Activated CD8-positive, alpha-beta memory T cell treated with anti-CD3 and anti-CD28 coated beads, Interleukin-2, amount 50 U/mL, for 48 hours (primary cell): ENCODE results near the gene C5orf15.
A peak's percentile ranks its signal among the peaks of the same experiment; 100 is the strongest.
"Not testable (repeated sequence)": the region's sequence is repeated elsewhere in the genome, so short reads cannot be mapped to it uniquely, and the experiment has no call there.

Experiments used
- DNase-seq: peaks from one replicate; pipeline ENCODE4 v3.0.0-alpha.2; 2020

C5orf15 gene

DNA sequence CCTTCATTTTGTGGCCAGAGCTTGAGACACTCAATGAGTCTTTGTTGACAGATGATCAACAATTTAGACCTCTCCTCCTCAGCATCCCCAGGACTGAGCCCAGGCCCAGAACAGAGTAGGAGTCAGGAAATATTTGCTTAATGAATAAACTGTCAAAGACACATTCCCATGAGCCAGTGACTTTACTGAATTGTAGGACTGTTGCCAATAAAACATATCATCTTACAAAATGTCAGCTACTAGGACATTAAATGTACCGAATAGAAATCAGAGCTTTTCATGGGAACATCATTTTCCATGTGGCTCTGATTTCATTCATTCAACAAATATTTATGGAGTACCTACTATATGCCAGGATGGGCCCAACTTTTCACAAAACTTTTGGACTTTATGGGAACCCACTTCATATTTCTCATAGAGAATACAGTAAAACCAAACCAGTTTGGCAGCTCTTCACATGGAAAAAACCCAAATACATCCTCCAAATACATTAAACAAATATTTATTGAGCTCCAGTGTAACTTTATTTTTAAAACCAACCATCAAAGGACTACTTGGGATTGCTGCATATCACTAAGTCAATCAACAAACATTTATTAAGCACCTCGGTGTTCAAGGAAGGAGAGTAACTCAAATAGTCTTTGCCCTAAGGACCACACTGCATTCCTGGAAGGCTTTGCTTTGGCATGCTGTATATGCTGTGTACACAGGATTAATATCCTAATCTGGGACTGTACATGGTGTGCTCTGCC lies 24.9 kb upstream of the C5orf15 start:
- no peak for DNase-seq

DNA sequence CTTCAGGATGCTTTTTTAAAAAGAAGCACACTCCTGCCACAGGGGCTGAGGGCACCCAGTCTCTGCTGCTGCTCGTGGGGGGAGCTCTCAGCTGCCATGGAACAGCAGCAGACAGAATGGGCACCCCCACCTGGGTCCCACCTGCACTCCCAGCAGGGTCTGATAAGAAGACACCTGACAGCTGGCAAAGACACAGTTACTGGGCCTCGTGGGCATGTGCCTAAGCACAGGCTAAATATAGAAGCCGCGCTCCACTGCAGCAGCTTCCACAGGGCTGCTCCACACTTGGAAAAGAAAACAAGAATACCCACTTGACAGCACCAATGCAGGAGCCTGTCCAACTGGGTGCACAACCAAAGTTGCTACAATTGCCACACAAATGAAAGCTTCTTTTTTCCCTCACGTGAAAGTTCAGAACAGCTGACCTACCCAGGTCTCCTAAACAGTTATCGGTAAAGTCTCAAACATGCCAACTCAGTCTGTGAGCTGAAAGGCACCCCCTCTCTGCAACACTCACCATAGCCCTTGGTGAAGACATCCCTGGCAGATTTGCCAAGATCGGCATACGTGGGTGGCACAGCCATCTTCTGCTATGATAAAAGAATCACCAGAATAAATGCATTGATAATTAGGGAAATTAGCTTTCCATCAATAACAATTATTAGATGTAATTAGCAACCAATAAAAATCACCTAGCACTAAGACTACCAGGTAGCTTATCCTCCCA lies 24.2 kb upstream of the C5orf15 start:
- DNase-seq = no peak

DNA sequence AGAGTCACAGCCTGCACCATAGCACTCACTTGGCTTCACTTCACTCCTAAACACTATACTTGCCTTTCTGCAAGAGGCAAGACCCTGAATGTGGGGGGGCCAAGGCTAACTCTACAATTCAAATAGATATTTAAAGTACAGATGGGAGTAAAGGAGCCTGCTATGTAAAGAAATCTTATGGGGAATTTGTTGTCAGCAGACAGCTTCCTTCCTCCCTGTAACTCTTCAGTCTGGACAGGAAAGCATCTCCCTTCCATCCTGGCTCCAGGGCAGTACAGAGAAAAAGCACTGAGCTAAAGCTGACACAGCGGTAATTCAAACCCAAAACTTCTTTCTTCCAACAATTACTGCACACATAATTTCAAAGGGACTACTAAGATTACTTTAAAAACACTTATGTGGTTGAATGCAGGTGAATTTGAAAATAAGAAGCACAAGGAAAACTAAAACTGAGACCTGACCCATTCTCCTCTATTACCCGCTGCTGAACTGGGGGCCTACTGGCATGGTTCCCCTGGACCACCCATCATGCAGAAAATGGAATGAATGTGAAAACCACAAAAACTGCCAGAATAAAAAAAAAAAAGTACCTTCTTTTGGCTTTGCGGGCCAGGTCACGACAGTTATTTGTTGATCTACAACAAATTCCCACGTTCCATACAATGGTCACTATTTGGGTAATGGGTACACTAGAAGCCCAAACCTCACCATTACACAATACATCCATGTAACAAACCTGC lies 22.9 kb upstream of the C5orf15 start:
- no peak for DNase-seq

DNA sequence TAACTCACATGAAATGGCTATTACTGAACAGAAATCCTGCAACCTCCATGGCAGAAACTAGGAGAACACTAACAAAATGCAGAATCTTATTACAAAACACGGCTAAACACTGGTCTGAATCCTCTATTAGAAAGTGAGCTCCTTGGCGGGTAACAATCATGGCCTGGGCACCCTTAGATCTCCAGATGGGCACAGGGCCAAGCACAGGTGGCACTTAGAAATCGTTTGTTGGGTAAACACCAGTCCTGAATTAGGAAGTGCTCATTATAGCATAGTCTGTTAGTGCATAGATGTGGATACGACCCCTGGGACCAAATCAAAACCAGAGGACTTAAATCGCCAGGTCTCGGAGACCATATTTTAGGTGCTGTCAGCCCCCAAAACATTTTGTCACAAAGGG lies 22.0 kb upstream of the C5orf15 start:
- DNase-seq = no peak

DNA sequence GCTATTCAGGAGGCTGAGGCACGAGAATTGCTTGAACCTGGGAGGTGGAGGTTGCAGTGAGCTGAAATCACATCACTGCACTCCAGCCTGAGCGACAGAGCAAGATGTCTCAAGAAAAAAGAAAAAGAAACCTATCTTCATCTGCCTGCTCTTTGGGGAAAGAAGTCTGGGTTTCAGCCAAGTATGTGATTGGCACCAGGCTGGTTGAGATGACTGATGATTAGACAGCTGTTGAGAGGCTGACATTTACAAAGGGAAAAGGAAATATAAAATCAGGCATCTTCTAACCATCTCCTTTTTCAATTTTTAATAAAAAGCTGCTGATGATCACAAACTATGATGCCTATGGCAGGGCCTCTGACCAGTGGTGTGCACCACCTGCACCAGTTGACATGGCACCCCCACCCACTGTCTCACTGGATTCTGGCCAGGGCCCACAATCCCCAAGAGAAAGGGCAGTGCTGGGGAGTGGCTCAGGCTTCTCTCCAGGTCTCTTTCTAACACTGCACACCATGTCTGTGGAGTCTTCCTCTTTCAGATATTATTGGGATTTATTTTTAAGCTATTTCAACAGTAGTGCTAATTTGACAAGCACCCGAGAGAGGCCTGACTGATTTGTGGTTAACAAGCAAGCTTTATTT lies 17.2 kb upstream of the C5orf15 start:
- no peak for DNase-seq

DNA sequence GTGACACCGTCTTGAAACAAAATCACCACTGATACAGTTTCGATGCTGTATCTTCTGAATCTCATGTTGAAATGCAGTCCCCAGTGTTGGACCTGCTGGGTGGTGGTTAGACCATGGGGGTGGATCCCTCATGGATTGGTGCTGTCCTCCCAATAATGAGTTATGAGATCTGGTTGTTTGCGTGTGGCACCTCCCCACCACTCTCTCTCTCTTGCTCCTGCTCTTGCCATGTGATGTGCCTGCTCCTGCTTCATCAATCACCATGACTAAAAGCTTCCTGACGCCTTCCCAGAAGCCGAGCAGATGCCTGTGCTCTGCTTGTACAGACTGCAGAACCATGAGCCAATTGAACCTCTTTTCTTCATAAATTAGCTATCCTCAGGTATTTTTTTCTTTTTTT lies 15.2 kb upstream of the C5orf15 start:
- peak; percentile 40 for DNase-seq

DNA sequence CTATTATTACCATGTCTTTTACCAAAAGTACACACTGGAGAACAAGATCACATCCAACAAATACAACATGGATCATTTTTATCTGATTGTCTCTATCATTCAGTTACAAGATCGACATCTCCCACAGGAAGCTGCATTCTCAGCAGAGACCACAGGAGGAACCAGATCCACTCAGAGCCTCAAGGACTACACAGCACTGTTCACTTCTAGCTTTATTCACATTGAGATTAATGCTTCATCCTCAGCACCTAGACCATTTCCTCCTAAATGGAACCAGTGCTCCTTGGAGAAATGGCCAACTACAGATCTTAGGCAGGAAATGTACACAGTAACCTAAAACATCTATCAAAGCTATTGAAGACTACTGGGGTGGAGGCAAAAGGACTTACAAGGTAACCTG lies 13.3 kb upstream of the C5orf15 start:
- no peak for DNase-seq

DNA sequence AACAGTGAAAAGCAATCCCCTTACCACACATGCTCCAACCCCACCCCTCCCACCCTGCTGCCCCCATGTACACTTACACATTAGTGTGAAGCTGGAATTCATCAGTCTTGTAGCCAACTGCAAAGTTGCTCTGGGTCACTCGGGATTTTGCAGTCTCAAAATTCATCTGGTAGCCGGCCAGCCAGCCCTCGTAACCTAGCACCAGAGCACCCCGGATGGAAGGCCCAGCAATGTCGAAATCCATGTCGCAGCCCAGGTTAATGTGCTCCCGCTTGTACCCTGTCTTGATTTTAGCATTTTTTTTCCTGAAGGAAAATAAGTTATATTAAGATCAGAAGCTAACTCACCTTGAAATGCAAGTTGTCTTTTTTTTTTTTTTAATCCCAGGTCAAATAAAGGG lies 12.2 kb upstream of the C5orf15 start:
- no peak for DNase-seq

DNA sequence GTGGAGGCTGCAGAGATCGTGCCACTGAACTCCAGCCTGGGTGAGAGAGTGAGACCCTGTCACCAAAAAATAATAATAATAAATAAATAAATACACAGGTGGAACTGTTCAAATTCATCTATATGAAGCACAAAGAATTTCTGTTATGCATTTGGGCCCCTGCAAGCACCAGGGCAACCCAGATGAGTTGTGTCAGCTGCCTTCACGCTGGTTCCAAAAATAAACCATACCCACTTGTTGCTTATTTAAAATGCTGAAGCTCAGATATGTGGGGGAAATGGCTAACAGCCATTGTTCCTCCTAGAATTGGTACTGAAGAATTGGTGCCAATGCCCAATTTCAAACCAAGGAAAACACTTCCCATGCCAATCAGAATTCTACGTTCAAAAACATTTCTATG lies 10.5 kb upstream of the C5orf15 start:
- DNase-seq = no peak

DNA sequence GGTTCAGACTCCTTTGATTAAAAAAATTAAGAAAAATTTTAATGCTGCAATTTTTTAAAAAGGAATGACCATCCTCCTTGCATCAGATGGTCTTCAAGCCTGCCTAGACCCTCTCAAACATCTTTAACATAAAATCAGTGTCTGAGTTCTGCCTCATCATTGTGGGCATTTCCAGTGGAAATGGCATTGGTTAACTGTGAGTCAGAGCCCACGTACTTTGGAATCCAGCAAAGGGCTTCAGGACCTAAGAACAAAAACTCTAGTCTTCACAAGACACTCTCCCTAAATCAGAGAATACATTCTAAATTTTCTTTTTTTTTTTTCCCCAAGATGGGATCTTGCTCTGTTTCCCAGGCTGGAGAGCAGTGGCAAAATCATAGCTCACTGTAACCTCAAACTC lies 9.4 kb upstream of the C5orf15 start:
- DNase-seq = no peak

DNA sequence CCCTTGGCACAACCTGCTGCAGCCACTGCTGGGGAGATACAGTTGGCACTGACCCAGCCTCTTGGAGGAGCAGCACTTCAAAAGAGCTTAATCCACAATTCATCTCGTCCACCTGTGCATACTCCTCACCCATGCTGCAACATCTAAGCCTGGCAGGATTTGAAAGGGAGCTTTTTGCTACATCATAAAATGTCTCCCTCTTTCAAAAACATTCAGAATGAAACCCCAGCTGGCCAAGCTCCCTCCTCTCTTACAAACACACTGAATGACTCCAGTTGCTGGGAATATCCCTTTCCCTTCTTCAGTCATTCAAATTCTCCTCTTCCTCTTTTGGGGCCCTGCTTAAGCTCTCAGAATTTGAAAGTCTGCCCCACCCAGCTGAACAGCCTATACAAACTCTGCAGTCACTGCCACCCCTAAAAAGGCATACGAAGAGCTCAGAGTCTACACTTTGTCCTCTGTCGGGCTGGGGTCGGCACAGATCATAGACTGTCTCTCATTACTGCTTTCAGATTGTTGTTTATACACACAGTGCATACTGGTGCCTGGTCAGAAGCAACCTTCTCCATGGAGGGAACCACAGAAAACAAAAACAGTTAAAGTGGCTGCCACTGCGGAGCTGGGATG lies 8.8 kb upstream of the C5orf15 start:
- DNase-seq = no peak

DNA sequence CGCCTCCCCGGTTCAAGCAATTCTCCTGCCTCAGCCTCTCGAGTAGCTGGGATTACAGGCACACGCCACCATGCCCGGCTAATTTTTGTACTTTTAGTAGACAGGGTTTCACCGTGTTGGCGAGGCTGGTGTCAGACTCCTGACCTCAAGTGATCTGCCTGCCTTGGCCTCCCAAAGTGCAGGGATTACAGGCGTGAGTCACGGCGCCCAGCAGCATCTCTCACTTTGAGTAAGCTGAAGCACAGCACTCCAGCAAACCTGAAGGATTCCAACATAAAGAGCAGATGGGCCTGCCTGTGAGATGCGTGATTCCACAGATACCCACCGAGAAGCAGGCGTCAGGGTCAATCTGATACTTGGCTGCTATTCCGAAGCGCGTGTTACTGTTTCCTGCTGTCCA lies 7.1 kb upstream of the C5orf15 start:
- not testable (repeated sequence) for DNase-seq

DNA sequence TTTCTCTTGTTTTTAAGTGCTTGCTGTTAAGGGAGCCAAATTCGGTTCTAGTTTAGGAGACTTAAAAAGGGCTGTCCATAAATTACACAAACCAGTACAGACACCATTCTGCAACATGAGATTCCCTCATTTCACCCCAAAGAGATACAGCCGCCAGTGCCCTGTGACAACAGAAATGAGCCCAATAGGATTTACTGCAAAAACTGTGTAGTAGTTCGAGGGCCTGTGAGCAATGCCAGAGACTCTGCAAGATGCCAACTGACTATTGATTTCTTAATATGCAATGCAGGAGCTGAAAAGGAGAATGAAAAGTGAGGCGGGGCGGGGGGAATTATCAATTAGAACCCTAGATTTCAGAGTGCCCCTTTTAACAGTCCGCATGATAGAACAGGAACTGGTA lies 5.7 kb upstream of the C5orf15 start:
- DNase-seq = no peak

DNA sequence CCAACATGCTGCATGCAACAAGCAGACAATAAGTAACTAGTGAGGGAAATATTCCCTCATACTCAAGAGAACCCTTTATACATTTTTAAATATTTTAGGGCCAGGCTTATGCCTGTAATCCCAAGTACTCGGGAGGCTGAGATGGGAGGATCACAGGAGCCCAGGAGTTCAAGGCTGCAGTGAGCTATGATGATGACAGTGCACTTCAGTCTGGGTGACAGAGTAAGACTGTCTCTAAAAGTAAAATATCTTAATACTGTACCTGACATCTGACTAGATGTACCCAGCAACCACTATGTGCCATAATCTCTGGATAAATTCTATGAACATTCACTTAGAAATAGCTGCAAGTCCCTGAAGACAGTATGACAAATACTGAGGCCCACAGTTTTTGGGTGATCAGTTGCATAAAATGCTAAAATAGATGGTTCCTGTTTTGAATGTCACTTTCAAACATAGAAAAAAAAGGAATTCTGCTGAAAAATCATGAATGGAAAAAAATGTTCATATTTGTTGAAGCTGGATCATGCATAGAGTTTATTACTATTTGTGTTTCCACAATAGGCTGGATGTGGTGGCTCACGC lies 2.0 kb upstream of the C5orf15 start:
- no peak for DNase-seq

DNA sequence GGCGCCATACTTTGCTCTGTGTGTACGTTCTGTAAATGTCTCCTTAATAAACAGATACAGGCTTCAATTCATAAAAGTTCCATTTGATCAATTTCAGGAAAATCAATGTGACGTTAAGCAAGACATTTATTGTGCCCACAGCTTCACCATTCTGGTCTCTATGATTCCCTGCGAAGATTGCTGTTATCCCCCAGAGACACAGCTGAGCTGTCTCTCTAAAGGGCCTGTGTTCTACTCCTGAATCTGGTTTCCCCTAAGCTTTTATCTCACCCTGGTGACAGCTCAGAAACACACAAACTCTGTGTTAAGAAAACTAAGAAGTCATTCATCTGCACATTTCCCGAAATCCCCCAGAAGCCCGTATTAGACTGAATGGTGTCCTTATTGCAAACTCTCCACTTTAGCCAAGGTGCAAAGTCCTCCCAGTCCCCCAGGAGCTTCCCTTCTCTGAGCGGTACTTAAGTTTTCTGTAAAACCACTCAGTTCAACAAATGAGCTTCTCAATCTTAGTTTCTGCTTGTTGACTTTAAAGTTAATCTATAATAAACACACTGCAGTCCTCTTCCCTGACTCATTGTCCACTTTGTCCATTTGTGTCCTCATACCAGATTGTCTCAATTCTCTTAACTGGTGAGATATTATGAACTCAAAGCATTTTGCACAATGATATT lies 1.4 kb upstream of the C5orf15 start:
- DNase-seq = no peak

DNA sequence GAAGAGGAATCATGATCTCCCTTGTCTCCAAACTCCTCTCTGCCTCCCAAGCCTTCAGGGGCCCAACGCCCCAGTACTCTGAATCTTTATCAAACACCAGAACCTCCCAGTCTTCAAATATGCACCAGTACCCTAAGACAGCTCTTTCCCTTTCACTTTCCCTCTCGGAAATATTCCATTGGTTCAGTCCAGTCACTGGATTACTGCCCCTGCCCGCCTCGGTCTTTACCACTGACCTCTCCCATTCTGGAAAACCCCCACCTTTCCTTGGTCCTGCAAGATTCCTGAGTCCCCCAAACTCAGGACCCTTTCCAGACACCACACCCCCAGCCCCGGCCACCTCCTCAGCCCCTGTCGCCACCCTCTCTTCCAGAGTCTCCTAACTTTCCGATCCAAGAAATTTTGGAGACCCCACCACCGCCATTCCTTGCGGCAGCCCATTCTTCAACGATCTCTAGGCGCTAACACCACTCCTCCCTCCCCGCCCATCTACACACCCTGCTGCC lies 674 bp downstream of the C5orf15 start:
- DNase-seq = no peak

DNA sequence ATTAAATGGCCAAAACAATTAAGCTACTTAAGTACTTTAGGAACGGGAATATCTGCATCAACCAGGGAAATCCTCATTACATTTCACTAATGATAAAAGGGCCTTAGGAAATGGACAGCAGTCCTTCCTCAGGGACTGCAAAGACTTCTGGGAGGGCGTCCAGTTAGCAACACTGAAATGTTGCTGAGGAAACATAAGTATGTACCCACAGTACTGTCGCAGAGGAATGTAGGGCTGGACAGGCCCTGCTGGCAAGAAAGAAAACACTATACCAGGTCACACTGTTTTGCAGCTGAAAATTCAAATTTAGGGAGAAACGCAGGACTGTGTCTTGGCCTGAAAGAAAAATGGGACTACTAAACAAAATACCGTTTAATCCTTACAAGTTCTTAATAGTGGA lies 1.3 kb downstream of the C5orf15 start:
- no peak for DNase-seq

DNA sequence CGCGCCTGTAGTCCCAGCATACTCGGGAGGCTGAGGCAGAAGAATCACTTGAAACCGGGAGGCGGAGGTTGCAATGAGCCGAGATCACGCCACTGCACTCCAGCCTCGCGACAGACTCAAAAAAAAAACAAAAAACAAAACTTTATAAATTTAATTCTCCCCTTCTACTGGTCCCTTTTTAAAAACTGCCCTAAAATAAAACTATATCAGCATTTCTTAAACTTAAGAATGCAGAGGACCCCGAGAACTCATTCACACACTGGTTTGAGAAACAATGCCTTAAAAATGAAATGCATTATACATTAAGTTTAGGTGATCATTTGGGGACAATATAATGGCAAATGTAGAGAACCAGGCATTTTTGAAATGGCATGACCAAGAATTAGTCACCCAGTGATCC lies 2.3 kb downstream of the C5orf15 start:
- DNase-seq = no peak

DNA sequence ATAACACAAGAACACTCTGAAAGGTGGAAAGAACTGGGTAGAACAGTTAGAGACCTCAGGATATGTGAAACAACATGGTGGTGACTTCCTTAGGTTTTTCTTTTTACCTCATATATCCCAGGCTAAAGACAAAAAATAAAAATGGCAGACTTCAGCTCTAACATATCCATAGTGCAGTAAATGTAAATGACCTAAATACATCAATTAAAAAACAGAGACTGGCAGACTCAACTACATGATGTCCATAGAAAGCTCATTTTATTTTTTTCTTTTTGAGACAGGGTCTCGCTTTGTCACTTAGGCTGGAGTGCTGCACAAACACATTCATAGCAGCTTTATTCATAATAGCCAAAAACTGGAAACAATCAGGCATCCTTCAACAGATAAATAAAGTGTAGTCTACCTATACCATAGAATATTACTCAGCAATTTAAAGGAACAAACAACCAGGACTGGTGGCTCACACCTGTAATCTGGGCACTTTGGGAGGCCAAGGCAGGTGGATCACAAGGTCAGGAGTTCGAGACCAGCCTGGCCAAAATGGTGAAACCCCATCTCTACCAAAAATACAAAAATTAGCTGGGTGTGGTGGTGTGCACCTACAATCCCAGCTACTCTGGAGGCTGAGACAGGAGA lies 4.8 kb downstream of the C5orf15 start:
- DNase-seq = no peak

DNA sequence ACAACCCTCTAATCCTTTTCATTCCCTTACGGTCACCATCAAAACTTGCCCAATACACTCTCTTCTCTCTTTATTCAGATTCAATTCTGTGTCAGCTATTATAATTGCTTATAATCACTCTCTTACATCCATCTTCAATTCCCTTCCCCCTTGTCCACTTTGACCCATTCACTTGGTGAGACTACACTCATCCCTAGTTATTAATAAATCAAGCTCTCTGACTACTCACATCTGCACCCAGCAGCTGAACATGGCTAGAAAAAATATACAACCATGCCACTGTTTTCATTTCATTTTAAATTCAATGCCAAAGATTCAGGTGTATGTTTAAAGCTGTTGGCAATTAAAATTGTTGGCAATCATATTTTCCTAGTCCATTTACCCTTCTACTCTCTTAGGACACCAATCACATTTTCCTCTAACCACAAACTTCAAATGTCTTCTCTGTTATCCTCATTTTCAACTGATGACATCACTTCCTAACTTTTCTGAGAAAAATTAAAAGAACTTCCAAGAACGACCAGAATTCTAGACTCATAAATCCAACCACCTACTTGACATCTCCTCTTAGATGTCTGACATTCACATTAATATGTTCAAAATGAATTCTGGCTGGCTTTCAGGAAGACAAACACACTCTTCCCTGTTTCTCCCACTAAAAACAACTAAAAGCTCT lies 5.5 kb downstream of the C5orf15 start:
- DNase-seq = no peak

DNA sequence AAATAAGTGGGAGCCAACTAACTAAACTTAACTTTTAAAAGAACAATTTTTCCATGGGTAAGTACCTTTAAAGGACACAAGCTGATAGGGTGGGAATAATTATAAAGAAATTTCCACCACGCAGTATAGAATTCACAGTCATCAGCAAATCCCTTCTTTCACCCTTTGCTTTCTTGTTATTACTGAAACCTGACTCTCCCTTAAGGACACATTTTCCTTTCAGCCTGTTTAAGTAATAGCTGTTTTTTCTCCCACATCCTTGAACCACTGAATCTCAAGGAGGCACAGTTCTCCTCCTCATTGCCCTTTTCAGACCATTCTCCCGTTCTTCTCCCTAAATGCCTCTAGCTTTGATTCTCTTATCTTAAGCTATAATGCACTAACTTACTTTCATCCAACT lies 6.3 kb downstream of the C5orf15 start:
- DNase-seq = no peak
